Measurements from ENCODE around the gene SGMS1.

Gene SGMS1

DNA sequence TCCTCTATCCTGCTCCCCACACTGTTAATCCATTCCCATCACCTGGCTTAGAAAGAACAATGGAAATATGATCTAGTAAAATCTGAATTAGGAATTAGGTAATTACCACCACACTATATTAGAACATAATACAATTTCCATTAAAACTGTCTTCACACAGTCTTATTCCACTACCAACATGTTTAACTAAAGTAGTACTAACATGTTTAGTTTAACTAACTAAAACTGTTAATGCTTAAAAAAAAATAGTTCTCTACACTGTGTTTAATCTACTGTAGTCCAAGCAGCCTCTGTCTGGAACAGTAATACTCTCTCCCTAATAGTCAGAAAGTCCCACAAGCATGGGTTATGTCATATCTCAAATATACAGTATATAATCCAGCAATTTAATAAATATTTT is 150.8 kb downstream of the SGMS1 start:
- Histone ChIP-seq H3K9ac (ENCODE audit: low read length) (no peak overlapping the region), H3K9me3 (ENCODE audit: low read length) (no peaks in the 10 kb centered on the region), H3K4me3 (ENCODE audit: low read depth, low read length, poor library complexity, severe bottlenecking) (no peak overlapping the region), H3K79me2 (ENCODE audit: insufficient read depth, low read length) (no peaks in the 10 kb centered on the region), H3K27me3 (ENCODE audit: insufficient read depth, low read length) (no peaks in the 10 kb centered on the region), H4K20me1 (ENCODE audit: insufficient read depth, low read length) (no peaks in the 10 kb centered on the region), H3F3A (ENCODE audit: insufficient read depth, low read length) (no peaks in the 10 kb centered on the region), H3K36me3 (ENCODE audit: insufficient read depth, low read length) (0 out of 2 replicates have a peak, but pooled peaks cover 7% of the 10 kb centered on the region), H3K9me2 (ENCODE audit: low read depth, low read length) (no peaks in the 10 kb centered on the region), H2AFZ (ENCODE audit: low read length) (no peak overlapping the region), H3K27ac (ENCODE audit: low read depth, low read length, poor library complexity, severe bottlenecking) (no peak overlapping the region), H3K4me1 (ENCODE audit: insufficient read depth, low read length, severe bottlenecking) (peaks cover 16% of the 10 kb centered on the region), H3K4me2 (ENCODE audit: low read length) (no peak overlapping the region)
- TF ChIP-seq CTCF (IDR thresholded peaks at IDR 0.05; ENCODE audit: low read length): no peak
- no peak for TF ChIP-seq EZH2 (IDR thresholded peaks at IDR 0.05; ENCODE audit: borderline replicate concordance, low read length)

DNA sequence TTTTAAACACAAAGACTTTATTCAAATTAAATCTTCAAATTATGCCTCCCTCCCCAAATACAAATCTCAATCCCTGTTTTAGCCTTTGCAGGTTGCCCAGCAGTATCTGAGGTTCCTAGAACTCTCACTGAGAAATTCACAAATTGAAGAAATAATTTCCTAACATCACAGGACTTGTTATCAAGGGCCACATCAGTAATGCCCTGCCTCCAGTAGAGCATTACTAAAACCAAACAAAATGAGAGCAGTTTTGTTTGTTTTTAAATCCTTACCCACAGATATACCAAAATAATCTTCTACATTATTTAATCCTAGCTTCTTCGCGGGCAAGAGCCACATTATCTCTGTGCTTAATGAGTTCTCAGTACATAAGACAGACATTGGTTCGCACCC is 152.2 kb downstream of the SGMS1 start:
- Histone ChIP-seq H3K79me2 (ENCODE audit: insufficient read depth, low read length) (no peaks in the 10 kb centered on the region), H3K9ac (ENCODE audit: low read length) (no peak overlapping the region), H2AFZ (ENCODE audit: low read length) (no peak overlapping the region), H3K9me3 (ENCODE audit: low read length) (no peaks in the 10 kb centered on the region), H3K4me3 (ENCODE audit: low read depth, low read length, poor library complexity, severe bottlenecking) (no peak overlapping the region), H3K4me1 (ENCODE audit: insufficient read depth, low read length, severe bottlenecking) (peaks cover 20% of the 10 kb centered on the region), H3K9me2 (ENCODE audit: low read depth, low read length) (no peaks in the 10 kb centered on the region), H3K36me3 (ENCODE audit: insufficient read depth, low read length) (no peaks in the 10 kb centered on the region), H3K4me2 (ENCODE audit: low read length) (no peak overlapping the region), H3K27ac (ENCODE audit: low read depth, low read length, poor library complexity, severe bottlenecking) (no peak overlapping the region), H4K20me1 (ENCODE audit: insufficient read depth, low read length) (no peaks in the 10 kb centered on the region), H3F3A (ENCODE audit: insufficient read depth, low read length) (no peaks in the 10 kb centered on the region), H3K27me3 (ENCODE audit: insufficient read depth, low read length) (no peaks in the 10 kb centered on the region)
- TF ChIP-seq EZH2 (IDR thresholded peaks at IDR 0.05; ENCODE audit: borderline replicate concordance, low read length): no peak
- TF ChIP-seq CTCF (IDR thresholded peaks at IDR 0.05; ENCODE audit: low read length): no peak

DNA sequence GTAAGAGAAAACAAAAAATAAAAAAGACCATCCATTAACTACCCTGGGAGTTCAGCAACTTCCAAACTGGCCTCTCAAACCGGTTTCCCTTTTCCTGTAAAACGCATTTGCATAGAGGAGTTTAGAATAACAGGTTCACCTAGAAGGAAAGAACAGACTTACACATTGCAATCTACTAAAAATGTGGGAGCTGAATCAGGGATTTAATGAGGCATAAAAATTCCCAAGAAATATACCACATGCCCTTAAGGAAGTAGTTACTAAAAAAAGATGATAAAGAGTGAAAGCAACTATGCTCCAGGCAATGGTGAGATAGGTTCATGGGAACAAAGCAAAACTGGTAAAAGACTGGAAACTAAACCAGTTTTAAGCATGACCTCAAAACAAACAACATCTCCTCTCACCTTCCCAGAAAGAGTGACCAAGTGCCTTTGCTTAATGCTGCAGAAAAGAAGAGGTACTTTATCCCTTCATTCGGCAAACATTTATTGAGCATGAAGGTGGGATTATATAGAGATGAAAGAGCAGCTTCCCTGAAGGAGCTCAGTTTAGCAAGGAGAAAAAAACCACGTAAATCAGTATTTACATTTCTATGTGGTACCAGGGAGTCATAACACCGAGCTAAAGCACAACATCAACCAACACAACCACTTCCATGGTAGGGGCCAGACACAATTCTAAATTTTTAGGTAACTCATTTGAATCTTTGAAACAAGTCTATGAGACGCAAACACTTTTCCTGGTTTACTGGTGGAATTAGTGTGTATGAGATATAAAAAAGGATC is 152.8 kb downstream of the SGMS1 start:
- Histone ChIP-seq H3K4me2 (ENCODE audit: low read length) (no peak overlapping the region), H3F3A (ENCODE audit: insufficient read depth, low read length) (no peaks in the 10 kb centered on the region), H3K27me3 (ENCODE audit: insufficient read depth, low read length) (no peaks in the 10 kb centered on the region), H4K20me1 (ENCODE audit: insufficient read depth, low read length) (no peaks in the 10 kb centered on the region), H3K27ac (ENCODE audit: low read depth, low read length, poor library complexity, severe bottlenecking) (no peak overlapping the region), H3K4me3 (ENCODE audit: low read depth, low read length, poor library complexity, severe bottlenecking) (no peak overlapping the region), H3K9me3 (ENCODE audit: low read length) (no peaks in the 10 kb centered on the region), H3K79me2 (ENCODE audit: insufficient read depth, low read length) (no peaks in the 10 kb centered on the region), H2AFZ (ENCODE audit: low read length) (no peak overlapping the region), H3K36me3 (ENCODE audit: insufficient read depth, low read length) (no peaks in the 10 kb centered on the region), H3K4me1 (ENCODE audit: insufficient read depth, low read length, severe bottlenecking) (peaks cover 20% of the 10 kb centered on the region), H3K9ac (ENCODE audit: low read length) (no peak overlapping the region), H3K9me2 (ENCODE audit: low read depth, low read length) (no peaks in the 10 kb centered on the region)
- TF ChIP-seq CTCF (IDR thresholded peaks at IDR 0.05; ENCODE audit: low read length): no peak
- TF ChIP-seq EZH2 (IDR thresholded peaks at IDR 0.05; ENCODE audit: borderline replicate concordance, low read length): no peak

Data from OCI-LY1 (cell line).